ENCODE data around the gene EGFR. TPM values are rescaled to one million over a fixed set of nuclear protein-coding genes. Genes with fewer than 3 reads are reported as not detected.

EGFR gene
- total and polyA plus RNA-seq, 2 experiments from 2014 or later: 21.6 to 51.0 TPM

GRCh38 chr7:55065511-55066229 lies 46.9 kb downstream of the EGFR start:
- Histone ChIP-seq H3K4me2 (peak overlapping the region; percentile 65), H3K79me2 (peaks cover 55% of the 10 kb centered on the region), H3K9me3 (ENCODE audit: low read depth) (no peaks in the 10 kb centered on the region), H3K4me1 (ENCODE audit: insufficient read depth) (peaks cover 39% of the 10 kb centered on the region), H2AFZ (no peak overlapping the region), H3K36me3 (replicated peaks; ENCODE audit: insufficient read depth, low read depth) (no peaks in the 10 kb centered on the region), H3K27ac (peak overlapping the region; percentile 92), H3K9me2 (replicated peaks; ENCODE audit: insufficient read depth) (no peaks in the 10 kb centered on the region), H3K27me3 (no peaks in the 10 kb centered on the region), H3K4me3 (no peak overlapping the region), H4K20me1 (ENCODE audit: insufficient read depth, poor library complexity, severe bottlenecking) (no peaks in the 10 kb centered on the region)
- TF ChIP-seq EZH2 (IDR thresholded peaks at IDR 0.05; ENCODE audit: borderline replicate concordance): no peak
- no peak for TF ChIP-seq CTCF (IDR thresholded peaks at IDR 0.05; ENCODE audit: poor library complexity)
- TF ChIP-seq EZH2phosphoT487 (IDR thresholded peaks at IDR 0.05; ENCODE audit: low read depth, severe bottlenecking, unreplicated experiment): no peak
- WGBS (ENCODE audit: low lambda C conversion rate, missing lambda C conversion rate): 33% methylated on average over 10 of the region's 10 CpGs
- DNase-seq (ENCODE audit: low spot score): peak; percentile 69

DNA sequence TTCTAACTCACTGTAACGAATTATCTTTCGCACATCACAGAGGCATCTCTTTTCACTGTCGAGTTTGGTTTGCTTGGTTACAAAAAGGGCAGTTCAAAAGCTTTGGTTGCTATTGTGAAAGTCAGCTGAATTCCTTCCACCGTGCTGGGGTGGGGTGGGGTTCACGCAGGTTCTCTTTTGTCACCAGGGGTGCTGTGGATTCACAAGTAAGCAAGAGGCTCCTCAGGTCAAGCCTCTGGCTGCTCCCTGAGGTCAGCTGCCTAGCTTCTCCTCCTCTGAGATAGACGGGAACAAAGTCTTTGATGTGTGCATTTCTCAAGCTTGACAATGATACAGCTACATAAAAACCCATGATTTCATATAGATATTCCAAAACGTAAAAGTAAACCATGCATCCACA lies 47.7 kb downstream of the EGFR start:
- H3K4me2 ChIP-seq: peak overlapping the region; percentile 65
- H3K4me1 ChIP-seq (ENCODE audit: insufficient read depth): peaks cover 39% of the 10 kb centered on the region
- no peaks in the 10 kb centered on the region for H4K20me1 ChIP-seq (ENCODE audit: insufficient read depth, poor library complexity, severe bottlenecking)
- WGBS (ENCODE audit: low lambda C conversion rate, missing lambda C conversion rate): 67% methylated on average over 7 of the region's 7 CpGs
- H3K4me3 ChIP-seq: no peak overlapping the region
- peak overlapping the region; percentile 92 for H3K27ac ChIP-seq
- H3K27me3 ChIP-seq: no peaks in the 10 kb centered on the region
- peaks cover 54% of the 10 kb centered on the region for H3K79me2 ChIP-seq
- no peak for DNase-seq (ENCODE audit: low spot score)
- no peak overlapping the region for H2AFZ ChIP-seq
- H3K36me3 ChIP-seq (replicated peaks; ENCODE audit: insufficient read depth, low read depth): no peaks in the 10 kb centered on the region
- TF ChIP-seq EZH2 (IDR thresholded peaks at IDR 0.05; ENCODE audit: borderline replicate concordance) (no peak), CTCF (IDR thresholded peaks at IDR 0.05; ENCODE audit: poor library complexity) (no peak), EZH2phosphoT487 (IDR thresholded peaks at IDR 0.05; ENCODE audit: low read depth, severe bottlenecking, unreplicated experiment) (no peak)
- no peaks in the 10 kb centered on the region for H3K9me3 ChIP-seq (ENCODE audit: low read depth)
- H3K9me2 ChIP-seq (replicated peaks; ENCODE audit: insufficient read depth): no peaks in the 10 kb centered on the region

DNA sequence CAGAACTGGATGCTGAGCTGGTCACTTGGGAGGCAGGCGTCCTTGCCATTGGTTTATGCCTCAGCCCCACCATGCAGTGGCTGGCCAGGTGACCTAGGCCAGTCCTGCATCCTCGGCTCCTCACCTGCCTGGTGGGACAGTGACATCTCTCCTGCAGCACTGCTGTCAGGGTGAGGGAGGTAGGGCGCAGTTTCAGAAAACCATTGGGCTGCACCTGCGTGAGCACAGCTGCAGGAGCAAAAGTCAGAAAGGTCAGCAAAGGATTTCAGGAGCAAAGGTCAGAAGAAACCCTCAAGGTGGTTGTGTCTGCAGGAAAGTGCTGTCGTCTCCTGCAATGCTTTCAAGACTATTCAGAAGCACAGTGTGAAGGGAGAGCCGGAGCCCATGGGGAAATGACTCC lies 48.1 kb downstream of the EGFR start:
- Histone ChIP-seq H3K4me2 (no peak overlapping the region), H3K27ac (peak overlapping the region; percentile 92), H3K36me3 (replicated peaks; ENCODE audit: insufficient read depth, low read depth) (no peaks in the 10 kb centered on the region), H2AFZ (no peak overlapping the region), H3K4me1 (ENCODE audit: insufficient read depth) (peaks cover 39% of the 10 kb centered on the region), H3K27me3 (no peaks in the 10 kb centered on the region), H4K20me1 (ENCODE audit: insufficient read depth, poor library complexity, severe bottlenecking) (no peaks in the 10 kb centered on the region), H3K4me3 (no peak overlapping the region), H3K79me2 (peaks cover 52% of the 10 kb centered on the region), H3K9me3 (ENCODE audit: low read depth) (no peaks in the 10 kb centered on the region), H3K9me2 (replicated peaks; ENCODE audit: insufficient read depth) (no peaks in the 10 kb centered on the region)
- 97% methylated on average over 6 of the region's 6 CpGs for WGBS (ENCODE audit: low lambda C conversion rate, missing lambda C conversion rate)
- no peak for DNase-seq (ENCODE audit: low spot score)
- TF ChIP-seq EZH2phosphoT487 (IDR thresholded peaks at IDR 0.05; ENCODE audit: low read depth, severe bottlenecking, unreplicated experiment) (no peak), CTCF (IDR thresholded peaks at IDR 0.05; ENCODE audit: poor library complexity) (no peak), EZH2 (IDR thresholded peaks at IDR 0.05; ENCODE audit: borderline replicate concordance) (no peak)

Data from hepatocyte (in vitro differentiated cells).